Naive thymus-derived CD4-positive, alpha-beta T cell (primary cell): ENCODE measurements around the gene AK2. TPM values are rescaled to one million over a fixed set of nuclear protein-coding genes. Genes with fewer than 3 reads are reported as not detected.

Experiments used
- ATAC-seq: fragments of 150-1000 bp; cut with Tn5 transposase; 2 replicates; pipeline ENCODE4 v1.10.0; 2021; ENCODE audit warnings: mild to moderate bottlenecking, moderate library complexity
- CTCF ChIA-PET: fragments of 350-600 bp; sonication (Branson Sonifier 250); formaldehyde crosslinking; loops from one replicate; lab custom pipeline; 2021; ENCODE audit warnings: antibody characterized with exemption; lab: Charles Lee
- POLR2A ChIA-PET: fragments of 350-600 bp; sonication (Branson Sonifier 250); formaldehyde crosslinking; loops from one replicate; lab custom pipeline; 2021; ENCODE audit warnings: antibody characterized with exemption, inconsistent platforms; lab: Charles Lee
- DNase-seq, 9 donors: peaks; one replicate each; pipeline versions ENCODE4 v3.0.0 to v3.0.0-alpha.2; 2020 to 2022; ENCODE audit warnings: mixed read lengths in 1 of 9
- H3K27ac ChIP-seq: one replicate; pipeline ENCODE4 v1.7.0; 2013; ENCODE audit warnings: mild to moderate bottlenecking, low read depth, low read length, moderate library complexity
- H3K27me3 ChIP-seq, 2 donors: one replicate each; pipeline ENCODE4 v1.7.0; 2013; ENCODE audit warnings: low read length in 2 of 2, mild to moderate bottlenecking in 2 of 2, moderate library complexity in 2 of 2; ENCODE audit not compliant: control insufficient read depth in 2 of 2, insufficient read depth in 2 of 2
- H3K36me3 ChIP-seq, 3 experiments: 1 replicate in 2 of 3; 2 replicates in 1 of 3; pipeline ENCODE4 v1.7.0; 2013; ENCODE audit warnings: low read length in 3 of 3, mild to moderate bottlenecking in 3 of 3, moderate library complexity in 1 of 3; ENCODE audit not compliant: insufficient read depth in 3 of 3, control insufficient read depth in 2 of 3
- H3K4me1 ChIP-seq, 2 donors: one replicate each; pipeline ENCODE4 v1.7.0; 2013; ENCODE audit warnings: low read length in 2 of 2, mild to moderate bottlenecking in 2 of 2, moderate library complexity in 1 of 2; ENCODE audit not compliant: control insufficient read depth in 2 of 2, insufficient read depth in 2 of 2
- H3K4me3 ChIP-seq: 2 replicates; pipeline ENCODE4 v1.7.0; 2013; ENCODE audit warnings: mild to moderate bottlenecking, low read length
- H3K9me3 ChIP-seq, 3 experiments: 1 replicate in 2 of 3; 2 replicates in 1 of 3; pipeline ENCODE4 v1.7.0; 2013; ENCODE audit warnings: low read length in 3 of 3; ENCODE audit not compliant: control insufficient read depth in 2 of 3
- H3K27ac Mint-ChIP-seq, 9 donors: one replicate each; pipeline ENCODE4 v1.8.0; 2020 to 2022; ENCODE audit warnings: mixed read lengths in 9 of 9, mild to moderate bottlenecking in 8 of 9, moderate library complexity in 5 of 9, inconsistent platforms in 2 of 9
- H3K27me3 Mint-ChIP-seq, 5 donors: one replicate each; pipeline ENCODE4 v1.8.0; 2021 to 2022; ENCODE audit warnings: mixed read lengths in 5 of 5, mild to moderate bottlenecking in 1 of 5
- H3K36me3 Mint-ChIP-seq, 5 donors: one replicate each; pipeline ENCODE4 v1.8.0; 2020 to 2022; ENCODE audit warnings: mixed read lengths in 5 of 5, mild to moderate bottlenecking in 3 of 5, inconsistent platforms in 1 of 5
- H3K4me1 Mint-ChIP-seq, 7 donors: one replicate each; pipeline ENCODE4 v1.8.0; 2020 to 2022; ENCODE audit warnings: mixed read lengths in 7 of 7, mild to moderate bottlenecking in 3 of 7, inconsistent platforms in 1 of 7
- H3K4me3 Mint-ChIP-seq, 10 donors: one replicate each; pipeline ENCODE4 v1.8.0; 2020 to 2022; ENCODE audit warnings: mild to moderate bottlenecking in 10 of 10, mixed read lengths in 10 of 10, moderate library complexity in 6 of 10, inconsistent platforms in 2 of 10
- H3K9me3 Mint-ChIP-seq, 11 donors: one replicate each; pipeline ENCODE4 v1.8.0; 2020 to 2022; ENCODE audit warnings: mixed read lengths in 11 of 11, mild to moderate bottlenecking in 4 of 11, inconsistent platforms in 1 of 11, moderate library complexity in 1 of 11
- intact Hi-C, 2 donors: fragments of 100-400 bp; cut with micrococcal nuclease; formaldehyde crosslinking; loops; one replicate each; pipeline ENCODE4 v1.15.1; 2023
- polyA plus RNA-seq, 2 donors: library from polyadenylated mRNA; unstranded; fragments of 300-500 nt; fragmentation: Illumina TruSeq; gene quantifications; one replicate each; pipeline ENCODE4 v1.2.3, GENCODE V29; 2021
- total RNA-seq, 6 experiments: library from RNA in 5 of 6; stranded (reverse) in 5 of 6; gene quantifications; 1 replicate in 5 of 6; 2 replicates in 1 of 6; pipeline ENCODE4 v1.2.3 and lab custom pipeline; 2021 to 2026

AK2 gene
- total and polyA plus RNA-seq, 7 experiments from 2014 or later: 53.8 to 219 (median 97.4) TPM

DNA sequence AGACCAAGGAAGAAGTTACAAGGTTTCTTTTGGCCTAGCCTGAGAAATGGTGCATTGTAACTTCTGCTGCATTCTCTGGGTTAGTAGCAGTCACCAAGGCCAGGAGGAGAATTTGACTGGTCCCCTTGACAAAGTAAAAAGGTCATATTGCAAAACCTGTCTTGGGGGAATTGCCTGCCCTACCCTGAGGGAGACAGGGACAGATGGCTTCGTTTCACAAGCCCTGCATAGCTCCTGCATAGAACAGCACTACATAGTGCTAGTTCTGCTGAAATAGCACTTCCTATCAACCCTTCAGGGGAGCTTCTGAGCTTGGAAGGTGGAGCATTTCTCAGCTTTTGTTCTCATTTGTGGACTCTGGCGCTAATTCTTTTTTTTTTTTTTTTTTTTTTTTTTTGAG is 20.4 kb upstream of the AK2 start:
- Histone ChIP-seq H3K27me3 (no peaks in the 10 kb centered on the region), H3K4me1 (no peaks in the 10 kb centered on the region), H3K4me3 (no peak overlapping the region), H3K9me3 (peaks cover 0 to 6% (median 5%) of the 10 kb centered on the region in 3 experiments), H3K36me3 (no peaks in the 10 kb centered on the region), H3K27ac (no peak overlapping the region)
- H3K9me3 Mint-ChIP-seq: peaks cover 0 to 22% (median 10%) of the 10 kb centered on the region in 11 donors
- H3K36me3 Mint-ChIP-seq: peaks cover 0 to 4% (median 3%) of the 10 kb centered on the region in 5 donors
- no peak for ATAC-seq
- intact Hi-C loops: no loop called here
- H3K27ac Mint-ChIP-seq: no peak overlapping the region
- POLR2A ChIA-PET: interaction anchor here (1.2 kb wide), 1 partner anchor 92 kb away, joined by 3 read pairs; no protein-coding TSS in a partner anchor
- peaks cover 0 to 7% (median 5%) of the 10 kb centered on the region in 7 donors for H3K4me1 Mint-ChIP-seq
- peaks cover 0 to 10% (median 0%) of the 10 kb centered on the region in 5 donors for H3K27me3 Mint-ChIP-seq
- DNase-seq: no peak
- no peak overlapping the region for H3K4me3 Mint-ChIP-seq
- CTCF ChIA-PET: interaction anchor here (1.6 to 4.2 kb wide), 3 partner anchors 38 to 126 kb away, joined by 3 to 55 read pairs (median 3); no protein-coding TSS in a partner anchor

DNA sequence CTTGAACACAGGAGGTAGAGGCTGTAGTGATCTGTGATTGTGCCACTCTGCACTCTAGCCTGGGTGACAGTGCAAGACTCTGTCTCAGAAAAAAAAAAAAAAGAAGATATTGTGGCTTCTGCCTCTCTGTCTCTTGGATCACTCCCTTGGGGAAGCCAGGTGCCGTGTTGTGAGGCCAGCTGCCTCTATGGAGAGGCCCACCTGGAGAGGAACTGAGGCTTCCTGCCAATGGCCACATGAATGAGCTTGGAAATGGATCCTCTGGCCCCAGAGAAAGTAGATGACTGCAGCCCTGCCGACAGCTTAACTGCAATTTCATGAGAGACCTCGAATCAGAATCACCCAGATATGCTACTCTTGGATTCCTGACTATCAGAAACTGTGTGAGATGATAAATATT is 19.7 kb upstream of the AK2 start:
- Histone ChIP-seq H3K27me3 (no peaks in the 10 kb centered on the region), H3K27ac (no peak overlapping the region), H3K36me3 (no peaks in the 10 kb centered on the region), H3K4me1 (no peaks in the 10 kb centered on the region), H3K4me3 (no peak overlapping the region), H3K9me3 (no peaks in the 10 kb centered on the region)
- ATAC-seq (no peak), DNase-seq (no peak)
- Mint-ChIP-seq H3K4me3 (no peak overlapping the region), H3K9me3 (peaks cover 0 to 15% (median 4%) of the 10 kb centered on the region in 11 donors), H3K4me1 (peaks cover 0 to 7% (median 5%) of the 10 kb centered on the region in 7 donors), H3K36me3 (peaks cover 0 to 3% (median 0%) of the 10 kb centered on the region in 5 donors), H3K27ac (peak overlapping the region in 1 of 9 donors; percentile 18), H3K27me3 (peaks cover 0 to 9% (median 0%) of the 10 kb centered on the region in 5 donors)
- intact Hi-C loops: no loop called here
- POLR2A ChIA-PET: interaction anchor here (1.1 to 1.2 kb wide), 2 partner anchors 34 to 91 kb away, joined by 3 read pairs; no protein-coding TSS in a partner anchor
- CTCF ChIA-PET: interaction anchor here (0.7 to 4.2 kb wide), 5 partner anchors 39 to 125 kb away, joined by 3 to 55 read pairs (median 3); no protein-coding TSS in a partner anchor

DNA sequence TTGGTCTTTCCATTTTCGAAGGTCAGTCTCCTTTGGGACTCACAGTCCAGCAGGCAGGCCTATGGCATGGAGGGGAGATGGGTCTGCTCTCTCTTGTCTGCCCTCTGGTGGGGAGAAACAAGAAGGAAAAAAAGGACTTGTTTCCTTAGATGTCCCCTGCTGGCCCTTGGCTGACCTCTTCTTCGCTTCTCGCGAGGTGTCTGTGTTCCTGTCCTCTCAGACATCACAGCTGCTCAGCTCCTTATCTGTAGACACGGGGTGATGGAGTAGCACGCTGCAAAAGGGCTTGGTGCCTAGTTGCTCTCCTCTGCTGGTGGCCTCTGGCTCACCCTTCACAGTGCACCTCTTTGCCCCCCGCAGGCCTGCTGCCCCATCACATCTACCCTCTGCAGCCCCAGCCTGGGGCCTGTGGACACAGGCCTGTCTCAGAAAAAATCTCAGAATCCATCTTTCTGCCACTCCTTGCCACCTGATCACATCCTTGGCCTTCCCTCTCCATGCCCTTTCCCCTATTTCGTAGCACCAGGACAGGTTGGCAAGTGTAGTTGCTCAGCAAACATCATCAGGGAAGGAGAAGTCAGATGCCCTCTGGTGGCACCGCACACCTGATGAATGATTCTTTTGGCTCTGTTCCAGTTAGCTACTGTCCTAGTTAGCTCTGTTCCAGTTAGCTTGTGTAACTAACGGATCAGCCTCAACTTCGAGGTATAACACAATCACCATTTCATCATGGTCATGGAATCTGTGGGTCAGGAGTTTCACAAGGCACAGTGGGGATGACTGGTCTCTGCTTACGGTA is 18.7 kb upstream of the AK2 start:
- ATAC-seq (peak; percentile 86), DNase-seq (peak; percentile 2 to 30 (median 22))
- Mint-ChIP-seq H3K27ac (peak overlapping the region in 1 of 9 donors; percentile 62), H3K27me3 (peaks cover 0 to 11% (median 4%) of the 10 kb centered on the region in 5 donors), H3K9me3 (peaks cover 0 to 11% (median 6%) of the 10 kb centered on the region in 11 donors), H3K4me1 (peaks cover 0 to 11% (median 6%) of the 10 kb centered on the region in 7 donors), H3K36me3 (peaks cover 0 to 3% (median 0%) of the 10 kb centered on the region in 5 donors), H3K4me3 (no peak overlapping the region)
- ChIA-PET POLR2A (interaction anchor here (0.6 to 1.1 kb wide), 2 partner anchors 18 to 33 kb away, joined by 3 read pairs; no protein-coding TSS in a partner anchor), CTCF (interaction anchor here (0.8 to 4.2 kb wide), 6 partner anchors 12 to 136 kb away, joined by 3 to 55 read pairs (median 3); no protein-coding TSS in a partner anchor)
- intact Hi-C loops: loop anchor here (1.0 kb wide), 1 partner anchor 122 kb away; no protein-coding TSS in a partner anchor
- no peaks in the 10 kb centered on the region for H3K36me3 ChIP-seq
- no peak overlapping the region for H3K27ac ChIP-seq
- H3K4me3 ChIP-seq: no peak overlapping the region
- H3K9me3 ChIP-seq: no peaks in the 10 kb centered on the region
- no peaks in the 10 kb centered on the region for H3K27me3 ChIP-seq
- H3K4me1 ChIP-seq: no peaks in the 10 kb centered on the region

- CTCF ChIA-PET: no interaction called here
- Histone ChIP-seq H3K4me3 (no peak overlapping the region), H3K4me1 (peaks cover 0 to 2% of the 10 kb centered on the region in 2 donors), H3K9me3 (no peaks in the 10 kb centered on the region), H3K36me3 (no peaks in the 10 kb centered on the region), H3K27me3 (no peaks in the 10 kb centered on the region), H3K27ac (no peak overlapping the region)
- POLR2A ChIA-PET: no interaction called here
- Mint-ChIP-seq H3K27ac (no peak overlapping the region), H3K36me3 (peaks cover 0 to 4% (median 0%) of the 10 kb centered on the region in 5 donors), H3K4me1 (peaks cover 0 to 32% (median 5%) of the 10 kb centered on the region in 7 donors), H3K27me3 (peaks cover 0 to 12% (median 6%) of the 10 kb centered on the region in 5 donors), H3K4me3 (peak overlapping the region in 1 of 10 donors; percentile 57), H3K9me3 (peaks cover 0 to 6% (median 0%) of the 10 kb centered on the region in 11 donors)
- ATAC-seq (peak; percentile 62), DNase-seq (no peak)
- intact Hi-C loops: no loop called here
Observed at GRCh38 chr1:33050221-33051076, 13.8 kb upstream of the AK2 start.

DNA sequence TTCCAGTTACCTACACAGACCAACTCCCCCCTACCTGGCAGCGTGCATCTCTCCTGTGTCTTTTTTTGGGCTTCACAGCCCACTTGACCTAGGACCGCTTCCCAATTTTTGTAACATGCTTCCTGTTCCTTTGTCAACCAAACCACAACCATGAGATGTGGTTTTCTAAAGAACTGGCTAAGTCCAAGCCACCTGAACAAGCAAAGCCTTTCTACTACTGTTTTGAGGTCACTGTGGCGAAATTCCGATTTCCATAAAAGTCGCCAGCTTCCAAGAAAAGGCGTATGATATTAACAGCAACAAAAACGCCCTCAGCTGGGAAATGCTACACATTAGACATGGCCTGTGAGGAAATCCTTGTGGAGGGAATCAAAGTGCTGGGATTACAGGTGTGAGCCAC is 12.7 kb upstream of the AK2 start:
- intact Hi-C loops: no loop called here
- no peaks in the 10 kb centered on the region for H3K36me3 ChIP-seq
- DNase-seq: no peak
- H3K9me3 Mint-ChIP-seq: peaks cover 0 to 6% (median 0%) of the 10 kb centered on the region in 11 donors
- H3K36me3 Mint-ChIP-seq: peaks cover 0 to 4% (median 0%) of the 10 kb centered on the region in 5 donors
- POLR2A ChIA-PET: no interaction called here
- no peak overlapping the region for H3K4me3 ChIP-seq
- no peak overlapping the region for H3K27ac ChIP-seq
- no peak overlapping the region for H3K27ac Mint-ChIP-seq
- CTCF ChIA-PET: no interaction called here
- ATAC-seq: no peak
- no peaks in the 10 kb centered on the region for H3K9me3 ChIP-seq
- no peaks in the 10 kb centered on the region for H3K27me3 ChIP-seq
- peaks cover 0 to 6% of the 10 kb centered on the region in 2 donors for H3K4me1 ChIP-seq
- no peak overlapping the region for H3K4me3 Mint-ChIP-seq
- H3K4me1 Mint-ChIP-seq: peaks cover 0 to 30% (median 3%) of the 10 kb centered on the region in 7 donors
- peaks cover 0 to 12% (median 6%) of the 10 kb centered on the region in 5 donors for H3K27me3 Mint-ChIP-seq

GRCh38 chr1:33048426-33048825 is 11.7 kb upstream of the AK2 start:
- Histone ChIP-seq H3K27ac (no peak overlapping the region), H3K9me3 (no peaks in the 10 kb centered on the region), H3K27me3 (no peaks in the 10 kb centered on the region), H3K4me3 (no peak overlapping the region), H3K4me1 (peaks cover 0 to 6% of the 10 kb centered on the region in 2 donors), H3K36me3 (no peaks in the 10 kb centered on the region)
- H3K27ac Mint-ChIP-seq: no peak overlapping the region
- ATAC-seq: no peak
- H3K9me3 Mint-ChIP-seq: peaks cover 0 to 6% (median 0%) of the 10 kb centered on the region in 11 donors
- ChIA-PET CTCF (no interaction called here), POLR2A (no interaction called here)
- intact Hi-C loops: no loop called here
- DNase-seq: no peak
- H3K4me3 Mint-ChIP-seq: no peak overlapping the region
- H3K27me3 Mint-ChIP-seq: peaks cover 0 to 14% (median 8%) of the 10 kb centered on the region in 5 donors
- H3K4me1 Mint-ChIP-seq: peaks cover 0 to 30% (median 3%) of the 10 kb centered on the region in 7 donors
- peaks cover 0 to 4% (median 0%) of the 10 kb centered on the region in 5 donors for H3K36me3 Mint-ChIP-seq
